K562 (cell line): ENCODE results near the gene XPA. TPM values are rescaled to one million over a fixed set of nuclear protein-coding genes. Genes with fewer than 3 reads are reported as not detected.

Source experiments
- ATAC-seq: fragments of 200-7000 bp; cut with Tn5 transposase; 3 replicates; pipeline ENCODE4 v1.9.1; 2020; ENCODE audit warnings: moderate library complexity
- BruUV-seq: library from RNA; stranded (reverse); fragments of 400-500 nt; replicated peaks from 2 replicates; lab custom pipeline; 2021; lab: Mats Ljungman, UMichigan
- CTCF ChIA-PET: fragments of 300-600 bp; formaldehyde crosslinking; extraction: SDS; loops from one replicate; lab custom pipeline; 2021; ENCODE audit warnings: low intra/inter-chr PET ratio; lab: Yijun Ruan, JAX
- POLR2A ChIA-PET: fragments of 300-600, 350-650 bp; sonication (Branson Sonifier 250); formaldehyde crosslinking; extraction: SDS; loops from one replicate; lab custom pipeline; 2021; ENCODE audit warnings: antibody characterized with exemption, inconsistent platforms; lab: Yijun Ruan, JAX
- DNase-seq, 4 experiments: peaks; one replicate each; pipeline versions ENCODE4 v3.0.0 to v3.0.0-alpha.2; 2011 to 2018; ENCODE audit warnings: low spot score in 3 of 4, mixed read lengths in 3 of 4; ENCODE audit errors: extremely low read depth in 1 of 4
- FAIRE-seq: peaks from 2 replicates; lab custom pipeline; 2011; peaks lifted over from hg19 to GRCh38; lab: Jason Lieb, UNC
- H2AFZ ChIP-seq: 2 replicates; pipeline ENCODE4 v1.6.0; 2011; ENCODE audit warnings: low read depth, low read length, control low read depth, inconsistent platforms
- H3K27ac ChIP-seq: fragments of 200-600 bp; 3 replicates; pipeline ENCODE4 v1.8.0; 2011; ENCODE audit warnings: low read depth, mild to moderate bottlenecking, control low read depth, inconsistent platforms, low read length, moderate library complexity, mixed read lengths; ENCODE audit errors: extremely low read depth
- H3K27me3 ChIP-seq, 2 experiments: fragments of 300-600 bp in 1 of 2; 2 replicates in 1 of 2; 3 replicates in 1 of 2; pipeline versions ENCODE4 v1.6.0 to v1.8.0; 2011; ENCODE audit warnings: inconsistent platforms in 2 of 2, low read length in 2 of 2, mild to moderate bottlenecking in 1 of 2, mixed read lengths in 1 of 2, moderate library complexity in 1 of 2; ENCODE audit not compliant: control insufficient read depth in 2 of 2, insufficient read depth in 2 of 2
- H3K36me3 ChIP-seq: fragments of 300-600 bp; 3 replicates; pipeline ENCODE4 v1.8.0; 2011; ENCODE audit warnings: mild to moderate bottlenecking, low read length, inconsistent platforms; ENCODE audit not compliant: control insufficient read depth, insufficient read depth
- H3K4me1 ChIP-seq, 2 experiments: fragments of 200-600 bp in 1 of 2; replicated peaks in 1 of 2; 2 replicates in 1 of 2; 3 replicates in 1 of 2; pipeline versions ENCODE4 v1.5.1 to v1.8.0; 2011; ENCODE audit warnings: inconsistent platforms in 2 of 2, low read length in 2 of 2, mild to moderate bottlenecking in 1 of 2, mixed read lengths in 1 of 2, moderate library complexity in 1 of 2; ENCODE audit not compliant: control insufficient read depth in 2 of 2, insufficient read depth in 2 of 2
- H3K4me2 ChIP-seq: 2 replicates; pipeline ENCODE4 v1.6.1; 2011; ENCODE audit warnings: low read length, control low read depth, inconsistent platforms, mixed read lengths; ENCODE audit not compliant: insufficient read depth
- H3K4me3 ChIP-seq: fragments of 200-600 bp; sonication (generic), shearing (Covaris generic); 2 replicates; pipeline ENCODE4 v1.5.1; 2016; ENCODE audit warnings: control low read depth, inconsistent platforms
- H3K79me2 ChIP-seq: fragments of 200-600 bp; 3 replicates; pipeline ENCODE4 v1.8.0; 2011; ENCODE audit warnings: low read length, inconsistent platforms; ENCODE audit not compliant: control insufficient read depth, insufficient read depth
- H3K9ac ChIP-seq, 2 experiments: 2 replicates each; pipeline versions ENCODE4 v1.6.0 to v1.6.1; 2011; ENCODE audit warnings: low read depth in 2 of 2, low read length in 2 of 2, control low read depth in 1 of 2, inconsistent platforms in 1 of 2, mild to moderate bottlenecking in 1 of 2, mixed read lengths in 1 of 2; ENCODE audit not compliant: insufficient read depth in 1 of 2
- H3K9me1 ChIP-seq: one replicate; pipeline ENCODE4 v1.6.0; 2011; ENCODE audit warnings: inconsistent platforms, mild to moderate bottlenecking, low read length, moderate library complexity; ENCODE audit not compliant: control insufficient read depth, insufficient read depth
- H3K9me3 ChIP-seq: replicated peaks from 2 replicates; pipeline ENCODE4 v1.5.1; 2011; ENCODE audit warnings: low read depth, low read length, inconsistent platforms; ENCODE audit not compliant: control insufficient read depth, insufficient read depth
- H4K20me1 ChIP-seq: replicated peaks from 2 replicates; pipeline ENCODE4 v1.6.1; 2011; ENCODE audit warnings: low read length, inconsistent platforms, mixed read lengths; ENCODE audit not compliant: control insufficient read depth, insufficient read depth
- ARID2 ChIP-seq: fragments of 450-650 bp; IDR thresholded peaks from 2 replicates; pipeline ENCODE4 v1.6.1; 2017; ENCODE audit warnings: antibody characterized with exemption, mild to moderate bottlenecking
- CTCF ChIP-seq, 3 experiments: IDR thresholded peaks in 2 of 3; conservative IDR thresholded peaks in 1 of 3; 2 replicates each; pipeline ENCODE4 v1.5.1; 2011 to 2012; ENCODE audit warnings: low read length in 3 of 3, mild to moderate bottlenecking in 3 of 3, control low read depth in 2 of 3, improper control_type of control experiment in 1 of 3, inconsistent platforms in 1 of 3, low read depth in 1 of 3, mixed read lengths in 1 of 3, moderate library complexity in 1 of 3; ENCODE audit not compliant: insufficient read depth in 2 of 3
- ESRRA ChIP-seq: fragments of 450-650 bp; IDR thresholded peaks from 2 replicates; pipeline ENCODE4 v1.6.1; 2014; ENCODE audit warnings: low read depth, mild to moderate bottlenecking, moderate library complexity, borderline replicate concordance
- POLR3A ChIP-seq: IDR thresholded peaks from 2 replicates; pipeline ENCODE4 v1.6.1; 2011; ENCODE audit warnings: borderline replicate concordance, mild to moderate bottlenecking, moderate library complexity; ENCODE audit not compliant: insufficient read length, insufficient read depth; ENCODE audit errors: extremely low read depth
- ZNF76 ChIP-seq: fragments of 250-450 bp; sonication (Bioruptor Pico); IDR thresholded peaks from 2 replicates; pipeline ENCODE4 v1.4.0; 2020; ENCODE audit warnings: mild to moderate bottlenecking, moderate library complexity, borderline replicate concordance
- WGBS: fragments of 100-300 bp; shearing (Covaris generic); methylation state at CpG from one replicate; pipeline ENCODE4 v1.1.6; 2016; ENCODE audit warnings: low coverage, mixed read lengths; ENCODE audit not compliant: insufficient coverage; ENCODE audit errors: missing lambda C conversion rate; 5-methylcytosine and 5-hydroxymethylcytosine counted together
- in situ Hi-C: fragments of 300-500 bp; cut with MboI; formaldehyde crosslinking; loops from 4 replicates; pipeline ENCODE4 v1.15.0; 2018; ENCODE audit warnings: inconsistent platforms, mixed read lengths
- intact Hi-C: fragments of 100-400 bp; cut with micrococcal nuclease; formaldehyde crosslinking; loops from 2 replicates; pipeline ENCODE4 v1.14.2; 2022
- polyA plus RNA-seq, 8 experiments: library from polyadenylated mRNA; depleted of rRNA in 4 of 8; stranded (reverse) in 5 of 8; unstranded in 3 of 8; fragments of >200 nt; fragmentation: Nextera tagmentation in 2 of 8; fragmentation: Illumina TruSeq in 1 of 8; extraction: Ambion mirVana in 2 of 8; extraction: Trizol in 1 of 8; gene quantifications; 2 replicates each; pipeline versions ENCODE4 v1.2.1 to v1.2.3, GENCODE V29; 2011 to 2014; ENCODE audit warnings: inconsistent platforms in 1 of 8, missing spikeins in 1 of 8
- total RNA-seq, 7 experiments: library from RNA; depleted of rRNA in 6 of 7; stranded (reverse); fragments of >200 nt in 6 of 7; fragmentation: Illumina TruSeq in 2 of 7; extraction: Trizol in 2 of 7; gene quantifications; 2 replicates each; pipeline versions ENCODE4 v1.2.1 to v1.2.3, GENCODE V29; 2011 to 2021; ENCODE audit warnings: low replicate concordance in 1 of 7
- TF ChIP-seq, protein P1 (sequence below): sonication (generic); formaldehyde crosslinking; IDR thresholded peaks from 2 replicates; pipeline ENCODE4 v1.8.0; 2022; ENCODE audit warnings: missing genetic modification reagents, mild to moderate bottlenecking, borderline replicate concordance

XPA gene
- total and polyA plus RNA-seq, 9 of the 15 experiments (the other 6 are each of a cell fraction or from before 2014, with no cell fraction given) = 5.1 to 18.2 (median 14.1) TPM

GRCh38 chr9:97673922-97674321, 23.2 kb downstream of the XPA start:
- CTCF ChIA-PET = no interaction called here
- POLR2A ChIA-PET = interaction anchor here (1.0 to 1.3 kb wide), 2 partner anchors 14 to 16 kb away, joined by 3 read pairs; no protein-coding TSS in a partner anchor
- TF ChIP-seq, protein P1, sequence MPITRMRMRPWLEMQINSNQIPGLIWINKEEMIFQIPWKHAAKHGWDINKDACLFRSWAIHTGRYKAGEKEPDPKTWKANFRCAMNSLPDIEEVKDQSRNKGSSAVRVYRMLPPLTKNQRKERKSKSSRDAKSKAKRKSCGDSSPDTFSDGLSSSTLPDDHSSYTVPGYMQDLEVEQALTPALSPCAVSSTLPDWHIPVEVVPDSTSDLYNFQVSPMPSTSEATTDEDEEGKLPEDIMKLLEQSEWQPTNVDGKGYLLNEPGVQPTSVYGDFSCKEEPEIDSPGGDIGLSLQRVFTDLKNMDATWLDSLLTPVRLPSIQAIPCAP = no peak
- TF ChIP-seq ZNF76 (CRISPR knock-in tag) (no peak), POLR3A (no peak), ESRRA (no peak), CTCF (IDR thresholded peaks at IDR 0.05 in 2 of 3, conservative IDR thresholded peaks at IDR 0.05 in 1 of 3; ENCODE audit: insufficient read depth in 2 of 3, low read depth in 1 of 3, low read length in 3 of 3) (no peak), ARID2 (no peak)
- Histone ChIP-seq H3K9me3 (no peaks in the 10 kb centered on the region), H3K4me1 (no peaks in the 10 kb centered on the region), H3K4me2 (no peak overlapping the region), H4K20me1 (no peaks in the 10 kb centered on the region), H3K27ac (no peak overlapping the region), H3K9me1 (no peaks in the 10 kb centered on the region), H3K9ac (no peak overlapping the region), H3K36me3 (peaks cover 95% of the 10 kb centered on the region), H2AFZ (no peak overlapping the region), H3K4me3 (no peak overlapping the region), H3K27me3 (no peaks in the 10 kb centered on the region), H3K79me2 (no peaks in the 10 kb centered on the region)
- ATAC-seq (no peak), DNase-seq (no peak), FAIRE-seq (no peak)
- WGBS = 92% methylated on average over 3 of the region's 3 CpGs
- BruUV-seq = no TSS peak
- in situ Hi-C loops (no loop called here), intact Hi-C loops (no loop called here)
